NCI-H748 treated with DMSO at 0.1 percent for 48 hours (cell line): ENCODE measurements around the gene MSANTD3.

ENCODE experiments used
- DNase-seq: peaks from one replicate; lab custom pipeline; 2025; lab: John Stamatoyannopoulos, UW

MSANTD3 gene

DNA sequence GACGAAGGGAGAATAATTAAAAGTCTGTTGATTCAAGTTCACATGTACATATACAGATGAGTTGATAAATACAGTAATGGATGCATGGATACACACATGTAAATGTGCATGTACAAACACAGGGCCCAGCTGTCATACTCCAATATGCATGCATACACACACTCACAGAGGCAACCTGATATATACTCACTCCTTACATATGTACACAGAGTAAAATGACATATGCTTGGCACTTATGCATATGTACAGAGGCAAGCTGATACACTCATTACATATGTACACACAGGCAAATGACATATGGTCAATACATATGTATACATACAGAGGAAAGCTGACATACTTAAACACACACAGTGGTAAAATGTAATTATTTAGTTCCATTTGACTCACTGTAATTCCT, 38.8 kb downstream of the MSANTD3 start:
- no peak for DNase-seq

- no peak for DNase-seq
These were observed 39.4 kb downstream of the MSANTD3 start for GRCh38 chr9:100466171-100466828.

DNA sequence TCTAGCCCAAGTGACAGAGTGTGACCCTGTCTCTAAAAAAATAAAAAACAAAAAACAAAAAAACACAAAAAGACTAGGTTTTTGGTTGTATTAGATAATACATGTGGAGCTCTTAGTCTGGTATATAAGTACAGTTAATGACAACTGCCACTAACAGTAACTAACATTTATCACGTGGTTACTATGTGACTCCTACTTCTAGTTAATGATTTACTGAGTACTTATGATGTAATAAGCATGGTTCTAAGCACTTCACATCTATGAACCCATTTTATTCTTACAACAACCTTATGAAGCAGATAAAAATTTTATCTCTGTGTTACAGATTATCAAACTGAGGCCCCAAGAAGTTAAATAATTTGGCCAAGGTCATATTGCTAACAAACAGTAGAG, 39.9 kb downstream of the MSANTD3 start:
- no peak for DNase-seq

GRCh38 chr9:100468041-100468440, 41.1 kb downstream of the MSANTD3 start:
- no peak for DNase-seq

DNA sequence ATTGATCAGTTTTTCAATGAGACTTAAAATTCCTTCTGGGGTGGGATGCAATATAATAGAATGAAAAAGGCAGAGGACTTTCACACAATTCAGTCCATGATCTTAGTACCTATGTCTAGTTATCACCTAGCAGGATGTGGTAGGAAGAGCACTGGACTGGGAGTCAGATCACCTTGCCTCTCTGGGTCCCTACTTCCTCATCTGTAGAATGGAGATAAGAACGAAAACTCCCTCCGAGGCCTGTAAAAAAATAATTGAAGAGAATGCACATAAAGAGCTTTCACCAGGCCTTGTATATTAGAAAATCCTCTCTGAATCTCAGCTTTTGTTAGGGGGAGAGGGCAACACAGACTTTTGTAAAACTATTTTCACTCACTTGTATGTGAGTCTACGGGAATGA, 45.3 kb downstream of the MSANTD3 start:
- DNase-seq, result no peak

DNA sequence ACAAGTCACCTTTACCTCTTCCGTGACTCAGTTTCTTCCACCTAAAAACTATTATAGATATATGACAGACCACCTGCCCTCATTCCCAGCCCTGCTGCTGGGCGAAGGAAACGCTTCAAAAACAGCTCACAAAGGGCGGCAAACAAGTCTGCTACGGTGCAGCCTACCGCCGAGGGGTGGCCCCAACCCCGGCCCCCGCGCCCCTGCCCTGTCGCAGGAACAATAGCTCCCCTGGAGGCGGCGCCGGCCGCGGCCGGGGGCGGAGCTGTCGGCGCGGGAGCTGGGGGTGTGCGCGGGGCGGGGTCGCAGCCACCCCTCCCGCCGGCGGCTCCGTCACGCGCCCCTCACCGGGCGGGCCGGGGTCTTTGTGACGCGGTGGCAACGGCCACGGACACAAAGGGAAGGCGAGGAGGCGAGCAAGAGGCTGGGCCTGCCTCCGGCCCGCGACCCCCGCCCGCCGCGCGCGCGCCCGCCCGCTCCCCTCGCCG, 45.9 kb downstream of the MSANTD3 start, which contains the start of gene TMEFF1:
Gene TMEFF1 (plus strand): TSS at position 362 of the 488 bp plus-strand sequence. CDS start 396 bp downstream, outside the sequence.
- DNase-seq, result peak; percentile 48

- DNase-seq, result no peak
These were observed 46.5 kb downstream of the MSANTD3 start for GRCh38 chr9:100473276-100474081.

- no peak for DNase-seq
These were observed 47.4 kb downstream of the MSANTD3 start for GRCh38 chr9:100474082-100474923.

DNA sequence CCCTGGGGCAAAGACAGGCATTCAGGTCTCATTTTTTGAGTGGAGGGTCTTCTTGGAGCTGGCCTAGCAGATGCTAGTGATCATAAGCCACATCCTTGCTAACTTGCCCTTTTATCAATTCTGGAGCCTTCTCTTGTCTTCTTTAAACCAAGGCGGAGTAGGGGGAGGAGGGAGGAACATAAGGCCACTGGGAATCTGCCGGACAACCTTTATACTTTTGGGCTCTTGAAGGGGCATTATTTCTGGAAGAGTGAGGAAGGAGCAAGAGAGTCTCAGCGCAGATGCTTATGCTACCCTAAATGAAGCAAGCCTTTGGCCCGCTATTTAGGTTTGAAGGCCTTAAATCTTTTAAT, 48.0 kb downstream of the MSANTD3 start:
- no peak for DNase-seq

GRCh38 chr9:100477241-100477640, 50.3 kb downstream of the MSANTD3 start:
- no peak for DNase-seq

DNA sequence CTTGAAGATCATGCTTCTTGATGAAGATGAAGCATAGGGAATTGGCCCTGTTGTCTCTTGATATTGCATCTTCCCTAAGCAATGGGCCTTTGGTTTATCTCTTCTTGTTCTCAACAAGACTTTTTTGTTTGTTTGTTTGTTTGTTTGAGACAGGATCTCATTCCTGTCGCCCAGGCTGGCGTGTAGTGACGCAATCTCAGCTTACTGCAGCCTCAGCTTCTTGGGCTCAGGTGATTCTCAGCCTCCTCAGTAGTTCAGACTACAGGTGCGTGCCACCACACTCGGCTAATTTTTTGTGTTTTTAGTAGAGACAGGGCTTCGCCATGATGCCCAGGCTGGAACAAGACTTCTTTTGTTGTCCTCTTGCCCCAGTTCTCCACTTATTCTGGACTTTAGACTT, 51.2 kb downstream of the MSANTD3 start:
- no peak for DNase-seq

GRCh38 chr9:100479820-100480219, 52.9 kb downstream of the MSANTD3 start:
- no peak for DNase-seq

DNA sequence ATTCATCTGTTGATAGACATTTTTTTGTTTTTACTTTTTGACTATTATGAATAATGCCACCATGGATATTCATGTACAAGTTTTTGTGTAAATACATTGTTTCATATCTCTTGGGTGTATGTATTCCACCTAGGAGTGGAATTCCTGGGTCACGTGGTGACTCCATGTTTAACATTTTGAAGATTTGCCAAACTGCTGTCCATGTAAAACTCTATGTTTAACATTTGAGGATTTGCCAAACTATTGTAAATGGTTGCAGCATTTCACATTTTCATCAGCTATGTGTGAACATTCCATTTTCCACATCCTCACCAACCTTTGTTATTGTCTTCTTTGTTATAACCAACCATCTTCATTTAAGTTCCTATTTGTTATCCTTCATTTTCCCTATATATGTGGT, 58.3 kb downstream of the MSANTD3 start:
- DNase-seq, result no peak

GRCh38 chr9:100486479-100487176, 59.7 kb downstream of the MSANTD3 start:
- no peak for DNase-seq

DNA sequence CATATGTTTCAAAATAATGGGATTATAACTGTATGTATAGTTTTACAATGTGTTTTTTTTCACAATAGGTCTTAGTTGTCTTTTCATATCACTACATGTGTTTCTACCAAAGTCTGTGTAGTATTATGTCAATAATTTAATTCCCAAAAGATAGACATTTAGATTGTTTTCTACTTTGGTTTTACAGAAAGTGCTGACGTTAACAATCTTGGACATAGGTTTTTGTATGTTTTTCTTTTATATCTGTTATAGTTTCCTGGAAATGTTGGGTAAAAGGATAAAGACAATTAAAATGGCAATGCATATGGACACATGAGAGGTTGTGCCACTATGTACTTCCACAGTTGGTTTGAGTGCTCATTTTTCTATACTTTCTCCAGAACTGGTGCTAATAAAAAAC, 61.2 kb downstream of the MSANTD3 start:
- no peak for DNase-seq

DNA sequence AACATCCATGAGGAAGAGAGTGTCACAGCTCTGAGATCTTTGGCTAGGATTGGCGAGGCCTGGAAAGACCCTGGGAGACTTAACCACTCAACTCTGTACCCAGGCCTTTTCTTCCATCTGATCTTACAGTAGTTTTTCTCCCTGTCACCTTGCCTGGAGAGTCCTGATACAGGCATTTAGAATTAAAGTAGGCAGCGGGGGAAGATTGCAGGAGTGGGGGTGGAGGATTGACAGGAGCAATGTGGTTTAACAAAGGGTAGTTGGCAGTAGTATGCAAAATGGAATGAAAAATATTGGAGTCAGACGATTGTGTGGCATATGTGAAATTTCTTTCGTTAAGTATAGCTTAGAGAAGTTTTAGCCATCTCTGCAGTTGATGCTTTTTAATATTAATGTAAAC, 62.9 kb downstream of the MSANTD3 start:
- no peak for DNase-seq

DNA sequence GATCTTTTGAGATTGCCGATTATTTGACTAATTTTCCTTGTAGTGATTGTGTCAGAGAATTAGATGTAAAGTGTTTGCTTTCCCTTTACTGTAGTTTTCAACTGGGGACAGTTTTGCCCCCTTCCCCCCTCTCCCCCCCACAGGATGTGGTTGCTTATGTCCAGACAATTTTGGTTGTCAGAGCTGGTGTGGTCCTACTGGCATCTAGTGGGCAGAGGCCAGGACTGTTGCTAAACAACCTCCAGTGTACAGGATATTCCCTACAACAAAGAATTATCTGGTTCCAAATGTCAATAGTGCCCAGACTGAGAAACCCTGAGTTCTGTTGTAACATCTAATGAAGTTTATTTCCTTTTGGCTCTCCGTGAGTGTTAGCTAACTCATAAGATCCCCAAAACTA, 66.0 kb downstream of the MSANTD3 start:
- DNase-seq, result no peak

DNA sequence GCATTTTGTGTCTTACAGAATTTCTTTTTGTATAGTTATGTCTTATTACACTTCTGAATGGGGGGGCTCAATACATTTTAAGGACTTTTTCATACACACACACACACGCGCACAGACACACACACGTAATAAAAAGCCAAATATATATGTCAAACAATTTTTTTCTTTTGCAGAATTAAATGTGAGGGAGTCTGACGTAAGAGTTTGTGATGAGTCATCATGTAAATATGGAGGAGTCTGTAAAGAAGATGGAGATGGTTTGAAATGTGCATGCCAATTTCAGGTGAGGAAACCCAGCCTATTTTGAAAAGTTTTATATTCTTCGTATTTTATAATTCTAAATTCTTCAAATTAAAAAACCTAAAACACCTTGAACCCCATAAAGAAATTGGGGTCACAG, 71.6 kb downstream of the MSANTD3 start:
- no peak for DNase-seq

- DNase-seq, result no peak
These were observed 72.5 kb downstream of the MSANTD3 start for GRCh38 chr9:100499460-100499859.

GRCh38 chr9:100499866-100500265, 72.9 kb downstream of the MSANTD3 start:
- no peak for DNase-seq
